GM20000 (cell line): ENCODE results near the gene ZDHHC1.
A peak's percentile ranks its signal among the peaks of the same experiment; 100 is the strongest.

Experiments used
- DNase-seq: peaks from one replicate; pipeline ENCODE4 v3.0.0; 2012; ENCODE audit warnings: low spot score
- TF ChIP-seq, protein P1 (sequence below): IDR thresholded peaks from 2 replicates; pipeline ENCODE4 v1.5.1; 2012; ENCODE audit warnings: mild to moderate bottlenecking, control low read depth; ENCODE audit errors: extremely low read depth, missing control alignments

ZDHHC1 gene

DNA sequence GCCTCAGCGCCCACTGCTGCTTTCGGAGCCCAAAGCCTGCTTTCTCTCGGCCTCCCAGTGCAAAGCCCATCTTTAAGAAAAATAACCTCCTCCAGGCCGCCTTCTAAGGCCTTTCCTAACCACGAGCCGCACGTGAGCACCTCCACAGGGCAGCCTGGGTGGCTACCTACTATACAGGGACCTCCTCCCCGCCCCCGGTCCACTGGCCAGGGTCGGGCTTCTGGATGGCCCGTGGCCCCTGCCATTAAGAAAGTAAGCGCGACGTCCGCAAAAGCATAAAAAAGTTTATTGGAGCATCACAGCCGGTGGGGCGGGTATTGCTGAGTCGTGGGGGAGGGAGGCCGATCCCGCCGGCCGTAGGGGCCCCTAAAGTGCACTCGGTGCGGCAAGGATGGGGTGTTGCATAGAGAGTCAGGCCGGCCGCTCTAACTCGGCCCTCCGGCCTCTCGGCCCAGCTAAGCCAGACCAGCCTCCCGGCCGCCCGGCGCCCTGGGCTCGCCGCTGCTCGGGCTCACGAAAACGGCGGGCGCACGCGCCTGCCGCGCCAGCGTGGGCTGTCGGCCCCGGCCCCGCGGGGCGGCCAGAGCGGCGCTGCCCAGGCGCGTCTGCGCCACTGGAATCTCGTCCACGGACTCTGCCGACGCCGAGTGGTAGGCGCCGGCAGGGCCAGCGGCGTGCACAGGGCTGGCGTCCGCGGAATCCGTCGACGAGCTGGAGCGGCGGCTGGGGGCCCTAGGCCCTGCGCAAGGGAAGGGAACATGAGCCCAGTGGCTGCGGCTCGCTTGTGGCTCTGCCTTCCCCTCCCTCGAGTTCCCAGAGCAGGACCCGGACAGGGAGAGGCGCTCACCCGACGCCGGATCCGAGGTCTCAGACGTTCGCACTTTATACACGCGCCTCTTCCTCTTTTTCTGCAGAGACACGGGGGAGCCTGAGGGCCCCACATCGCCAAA, 21.8 kb downstream of the ZDHHC1 start:
- DNase-seq: peak; percentile 48
- TF ChIP-seq, protein P1, sequence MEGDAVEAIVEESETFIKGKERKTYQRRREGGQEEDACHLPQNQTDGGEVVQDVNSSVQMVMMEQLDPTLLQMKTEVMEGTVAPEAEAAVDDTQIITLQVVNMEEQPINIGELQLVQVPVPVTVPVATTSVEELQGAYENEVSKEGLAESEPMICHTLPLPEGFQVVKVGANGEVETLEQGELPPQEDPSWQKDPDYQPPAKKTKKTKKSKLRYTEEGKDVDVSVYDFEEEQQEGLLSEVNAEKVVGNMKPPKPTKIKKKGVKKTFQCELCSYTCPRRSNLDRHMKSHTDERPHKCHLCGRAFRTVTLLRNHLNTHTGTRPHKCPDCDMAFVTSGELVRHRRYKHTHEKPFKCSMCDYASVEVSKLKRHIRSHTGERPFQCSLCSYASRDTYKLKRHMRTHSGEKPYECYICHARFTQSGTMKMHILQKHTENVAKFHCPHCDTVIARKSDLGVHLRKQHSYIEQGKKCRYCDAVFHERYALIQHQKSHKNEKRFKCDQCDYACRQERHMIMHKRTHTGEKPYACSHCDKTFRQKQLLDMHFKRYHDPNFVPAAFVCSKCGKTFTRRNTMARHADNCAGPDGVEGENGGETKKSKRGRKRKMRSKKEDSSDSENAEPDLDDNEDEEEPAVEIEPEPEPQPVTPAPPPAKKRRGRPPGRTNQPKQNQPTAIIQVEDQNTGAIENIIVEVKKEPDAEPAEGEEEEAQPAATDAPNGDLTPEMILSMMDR: no peak

DNA sequence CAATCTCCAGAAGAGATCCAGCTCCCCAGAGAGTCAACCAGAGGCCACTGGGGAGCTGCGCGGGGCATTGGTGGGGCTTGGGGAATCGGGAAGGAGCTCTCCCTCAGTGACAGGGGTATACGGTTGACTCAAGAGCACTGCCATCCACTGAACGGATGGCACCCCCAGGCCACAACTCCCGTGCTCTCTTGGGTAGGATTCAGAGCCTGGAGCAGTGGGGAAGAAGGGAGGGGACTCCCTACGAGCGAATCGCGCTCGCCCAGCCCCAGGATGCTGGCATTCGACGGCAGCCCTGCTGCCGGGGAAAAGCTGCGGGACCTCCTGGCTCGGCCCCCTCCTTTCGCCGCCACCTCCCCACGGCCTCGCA, 22.5 kb downstream of the ZDHHC1 start:
- DNase-seq: no peak

DNA sequence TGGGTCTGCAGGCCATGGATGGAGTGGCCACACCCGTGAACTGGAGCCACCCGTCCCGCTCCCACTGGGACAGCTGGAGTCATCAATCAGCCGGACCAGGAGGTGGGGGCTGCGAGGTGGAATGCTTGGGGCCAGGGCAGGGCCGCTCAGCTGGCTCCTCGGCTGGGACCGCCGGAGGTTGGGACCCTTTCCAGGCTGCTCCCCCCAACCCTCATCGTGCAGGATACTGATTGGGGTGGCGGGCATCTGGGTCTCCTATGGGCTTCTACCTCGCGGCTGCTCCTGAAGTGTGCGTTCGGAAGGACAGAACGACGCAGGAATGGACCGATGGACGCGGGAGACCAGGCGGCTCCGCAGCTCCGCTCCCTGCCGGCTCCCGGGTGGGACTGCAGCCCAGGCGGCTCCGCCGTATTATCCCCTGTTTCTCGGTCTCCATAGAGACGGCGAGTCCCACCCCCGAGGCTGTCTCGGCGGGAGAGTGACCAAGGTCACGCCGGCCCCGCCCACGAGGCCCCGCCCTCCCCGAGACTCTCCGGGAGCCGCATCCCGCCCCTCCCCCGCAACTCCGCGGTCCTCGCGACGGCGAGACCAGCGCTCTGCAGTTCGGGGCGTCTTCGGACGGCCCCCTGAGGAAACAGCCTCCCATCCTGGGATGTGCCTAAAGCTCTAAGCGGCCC, 23.0 kb downstream of the ZDHHC1 start, which contains the start of gene TPPP3:
Gene TPPP3, minus strand, starts transcription at position 388 of the 677 bp plus-strand sequence. CDS start 2,387 bp downstream, outside the sequence.
- peak; percentile 77 for DNase-seq
- TF ChIP-seq, protein P1: no peak

More for the DNA sequence above, 22.5 kb downstream of the ZDHHC1 start:
- TF ChIP-seq, protein P1: no peak

DNA sequence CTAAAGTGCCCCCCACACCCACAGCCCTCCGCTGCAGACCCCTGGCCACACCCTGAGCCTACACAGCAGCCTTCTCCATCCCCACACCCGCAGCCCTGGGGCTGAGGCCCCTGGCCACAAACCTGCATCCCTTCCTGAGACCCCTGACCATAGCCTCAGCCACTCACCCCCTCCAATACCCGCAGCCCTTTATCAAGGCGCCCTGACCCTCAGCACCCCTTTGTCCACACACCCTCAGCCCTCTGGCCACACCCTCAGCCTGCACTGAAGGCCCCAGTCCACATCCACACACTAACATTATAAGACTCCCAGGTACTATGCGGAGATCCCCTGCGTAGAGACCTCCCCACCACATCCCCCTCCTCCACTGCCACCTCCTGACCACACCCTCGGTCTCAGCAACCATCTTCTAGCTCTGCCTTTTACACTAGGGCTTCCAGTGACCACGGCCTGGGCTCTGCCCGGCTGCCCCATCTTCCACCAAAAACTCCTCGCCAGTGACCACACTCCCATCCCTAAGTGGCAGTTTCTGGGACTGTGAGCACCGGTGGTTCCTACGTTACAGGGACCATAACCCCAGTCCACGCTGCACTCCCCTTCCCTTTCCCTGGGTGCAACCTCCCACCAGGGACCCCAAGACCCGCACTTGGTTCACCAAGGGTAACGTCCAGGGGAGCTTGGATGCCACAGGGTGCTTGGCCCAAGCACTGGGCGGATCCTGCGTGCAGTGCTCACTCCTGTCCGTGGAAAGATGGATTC, 23.8 kb downstream of the ZDHHC1 start:
- TF ChIP-seq, protein P1: no peak
- DNase-seq: no peak

DNA sequence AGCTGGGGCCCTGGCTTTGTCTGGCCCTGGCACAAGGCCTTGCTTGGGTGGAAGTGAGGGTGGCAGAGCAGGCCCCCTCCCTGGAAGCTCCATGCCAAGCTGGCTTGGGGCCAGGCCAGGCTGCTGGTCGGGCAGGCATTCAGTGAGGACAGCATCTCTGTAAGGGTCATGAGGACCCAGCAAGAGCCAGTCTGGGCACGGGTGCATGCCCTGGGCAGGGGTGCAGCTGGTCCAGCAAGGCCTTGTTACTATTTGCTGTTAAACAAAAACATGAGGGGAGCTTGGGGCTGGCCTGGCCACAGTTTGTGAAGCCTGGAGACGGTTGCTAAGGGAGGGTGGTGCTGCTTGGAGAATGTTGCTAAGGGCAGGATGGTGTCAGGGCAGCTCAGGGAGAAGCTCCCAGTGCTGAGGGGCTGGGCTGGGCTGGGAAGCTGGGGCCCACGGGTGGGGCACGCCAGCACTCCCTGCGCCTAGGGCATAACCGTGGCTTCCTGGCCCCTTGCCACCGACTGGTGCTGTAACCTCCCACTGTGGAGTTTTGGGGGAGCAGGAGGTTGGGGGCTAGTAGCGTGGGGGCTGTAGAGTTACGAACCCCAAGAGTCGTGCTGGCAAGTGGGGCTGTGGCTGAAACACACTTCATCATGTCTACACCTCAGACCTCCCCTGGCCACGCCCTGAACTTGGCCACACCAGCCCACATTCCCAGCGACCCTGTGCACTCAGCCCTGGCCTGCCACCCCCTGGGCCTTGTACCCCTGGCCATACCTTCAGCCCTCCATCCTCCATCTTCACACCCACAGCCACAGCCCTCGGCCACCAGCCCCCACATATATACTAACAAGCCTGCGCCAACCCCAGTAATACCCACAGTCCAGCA, 24.6 kb downstream of the ZDHHC1 start:
- peak; percentile 21 for DNase-seq
- TF ChIP-seq, protein P1: no peak

DNA sequence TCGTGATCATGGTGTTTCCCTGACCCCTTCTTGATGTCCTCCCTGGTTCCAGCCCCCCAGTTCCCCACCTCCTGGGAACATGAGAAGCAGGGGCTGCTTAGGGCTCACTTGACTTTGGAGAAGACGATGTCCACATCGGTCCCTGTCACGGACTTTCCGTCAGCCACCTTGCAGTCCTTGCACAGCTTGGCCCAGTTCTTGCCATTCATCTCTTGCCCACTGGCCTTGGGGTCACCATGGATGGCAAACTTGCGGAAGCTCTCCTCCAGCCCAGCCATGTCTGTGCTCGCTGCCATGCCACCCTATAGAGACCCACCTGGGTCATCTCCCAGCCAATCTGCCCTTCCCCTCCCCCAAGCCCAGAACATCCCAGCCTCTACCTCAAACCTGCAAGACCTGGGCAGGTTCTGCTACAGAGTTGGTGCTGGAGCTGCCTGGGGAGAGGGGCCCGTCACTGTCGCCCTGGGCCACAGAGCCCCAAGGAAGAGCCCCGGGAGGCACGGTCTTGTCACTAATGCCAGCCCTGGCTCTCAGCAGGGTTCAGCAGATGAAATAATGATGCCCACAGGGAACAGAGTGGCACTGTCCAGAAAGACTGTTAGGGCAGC, 25.4 kb downstream of the ZDHHC1 start:
- DNase-seq: no peak
- TF ChIP-seq, protein P1: no peak
